ENCODE results near the gene TMEM120A. TPM values are rescaled to one million over a fixed set of nuclear protein-coding genes. Genes with fewer than 3 reads are reported as not detected.
A peak's percentile ranks its signal among the peaks of the same experiment; 100 is the strongest.

Gene TMEM120A
- total and polyA plus RNA-seq, 9 donors = 44.4 to 170 (median 102) TPM

DNA sequence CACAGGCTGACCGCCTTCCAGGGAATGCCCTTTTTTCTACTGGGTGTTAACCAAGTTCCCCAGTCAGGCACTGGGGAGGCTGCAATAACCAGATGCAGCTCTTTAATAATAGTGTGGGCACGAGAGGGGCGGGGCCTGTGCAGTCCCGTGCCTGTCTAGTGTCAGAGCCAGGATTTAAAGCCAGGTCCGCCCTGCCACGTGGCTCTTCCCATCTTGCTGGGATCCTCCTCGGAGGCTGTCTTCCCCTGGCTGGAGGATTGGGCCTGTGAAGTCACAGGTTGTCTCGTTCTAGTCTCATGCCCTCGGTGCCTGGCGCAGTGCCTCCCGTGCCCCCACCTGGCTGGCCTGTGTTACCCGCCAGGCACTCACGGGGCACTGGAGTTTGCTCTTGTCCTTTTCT lies 25.2 kb downstream of the TMEM120A start:
- peak in 4 of 5 donors; percentile 43 to 57 (median 52) for DNase-seq
- H3K4me1 ChIP-seq (ENCODE audit: insufficient read depth) = peaks cover 42% of the 10 kb centered on the region
- no peaks in the 10 kb centered on the region for H3K27me3 ChIP-seq
- TF ChIP-seq, protein P1, sequence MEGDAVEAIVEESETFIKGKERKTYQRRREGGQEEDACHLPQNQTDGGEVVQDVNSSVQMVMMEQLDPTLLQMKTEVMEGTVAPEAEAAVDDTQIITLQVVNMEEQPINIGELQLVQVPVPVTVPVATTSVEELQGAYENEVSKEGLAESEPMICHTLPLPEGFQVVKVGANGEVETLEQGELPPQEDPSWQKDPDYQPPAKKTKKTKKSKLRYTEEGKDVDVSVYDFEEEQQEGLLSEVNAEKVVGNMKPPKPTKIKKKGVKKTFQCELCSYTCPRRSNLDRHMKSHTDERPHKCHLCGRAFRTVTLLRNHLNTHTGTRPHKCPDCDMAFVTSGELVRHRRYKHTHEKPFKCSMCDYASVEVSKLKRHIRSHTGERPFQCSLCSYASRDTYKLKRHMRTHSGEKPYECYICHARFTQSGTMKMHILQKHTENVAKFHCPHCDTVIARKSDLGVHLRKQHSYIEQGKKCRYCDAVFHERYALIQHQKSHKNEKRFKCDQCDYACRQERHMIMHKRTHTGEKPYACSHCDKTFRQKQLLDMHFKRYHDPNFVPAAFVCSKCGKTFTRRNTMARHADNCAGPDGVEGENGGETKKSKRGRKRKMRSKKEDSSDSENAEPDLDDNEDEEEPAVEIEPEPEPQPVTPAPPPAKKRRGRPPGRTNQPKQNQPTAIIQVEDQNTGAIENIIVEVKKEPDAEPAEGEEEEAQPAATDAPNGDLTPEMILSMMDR (IDR thresholded peaks at IDR 0.05) = no peak
- TF ChIP-seq POLR2A (IDR thresholded peaks at IDR 0.05) (no peak), EP300 (IDR thresholded peaks at IDR 0.05) (no peak)
- 57 to 66% (median 61%) methylated on average over 13 of the region's 13 CpGs for WGBS, 3 donors
- H3K4me3 ChIP-seq = no peak overlapping the region
- H3K27ac ChIP-seq = peak overlapping the region in 1 of 2 donors; percentile 40
- intact Hi-C loops (cut with DNase I) = no loop called here
- no peaks in the 10 kb centered on the region for H3K9me3 ChIP-seq
- H3K36me3 ChIP-seq = no peaks in the 10 kb centered on the region

DNA sequence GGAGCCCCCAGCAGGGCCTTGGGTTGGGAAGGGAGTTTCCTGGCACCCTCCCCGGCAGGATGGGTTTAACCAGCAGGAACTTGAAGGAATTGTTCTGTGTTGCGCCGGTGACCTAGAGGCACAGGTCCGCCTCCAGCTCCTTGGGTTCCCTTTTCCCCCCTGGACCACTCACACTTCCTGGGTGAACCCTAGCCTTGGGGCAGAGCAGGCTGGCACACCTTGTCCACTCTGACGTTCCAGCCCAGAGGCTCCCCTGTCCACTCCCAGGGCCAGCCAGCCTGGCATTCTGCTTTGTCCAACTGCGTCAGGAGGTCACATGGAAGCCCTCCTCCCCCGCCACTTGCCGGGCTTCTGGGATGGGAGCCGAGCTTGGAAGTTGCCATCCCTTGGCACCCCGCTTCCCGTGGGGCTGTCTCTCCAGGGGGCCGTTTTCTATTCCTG lies 25.8 kb downstream of the TMEM120A start:
- 64 to 75% (median 71%) methylated on average over 12 of the region's 12 CpGs for WGBS, 3 donors
- no peaks in the 10 kb centered on the region for H3K36me3 ChIP-seq
- H3K4me3 ChIP-seq = no peak overlapping the region
- H3K4me1 ChIP-seq (ENCODE audit: insufficient read depth) = peaks cover 43% of the 10 kb centered on the region
- intact Hi-C loops (cut with DNase I) = no loop called here
- TF ChIP-seq POLR2A (IDR thresholded peaks at IDR 0.05) (no peak), EP300 (IDR thresholded peaks at IDR 0.05) (no peak)
- TF ChIP-seq, protein P1 (IDR thresholded peaks at IDR 0.05) = no peak
- no peaks in the 10 kb centered on the region for H3K27me3 ChIP-seq
- H3K9me3 ChIP-seq = no peaks in the 10 kb centered on the region
- peak in 3 of 5 donors; percentile 27 to 56 (median 46) for DNase-seq
- peak overlapping the region in 1 of 2 donors; percentile 40 for H3K27ac ChIP-seq

DNA sequence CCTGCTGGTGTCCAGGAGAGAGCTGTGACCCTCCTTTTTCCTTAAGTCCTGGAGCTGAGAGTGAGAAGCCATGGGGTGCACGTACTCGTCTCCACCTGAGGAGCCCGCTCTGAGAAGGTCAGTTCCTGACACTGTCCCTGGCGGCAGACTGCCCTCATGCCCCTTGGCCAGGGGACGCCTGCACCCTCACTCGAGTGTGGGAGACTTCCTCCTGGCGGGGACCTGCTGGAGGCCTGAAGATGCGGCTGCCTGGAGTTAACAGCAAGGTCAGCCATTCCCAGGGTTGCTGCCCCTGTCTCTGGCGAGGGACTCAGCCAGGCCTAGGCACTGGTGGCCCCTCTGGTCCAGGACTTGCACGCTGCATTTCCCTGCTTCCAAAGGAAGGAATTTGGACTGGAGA lies 26.4 kb downstream of the TMEM120A start:
- Histone ChIP-seq H3K4me1 (ENCODE audit: insufficient read depth) (peaks cover 47% of the 10 kb centered on the region), H3K36me3 (no peaks in the 10 kb centered on the region), H3K4me3 (no peak overlapping the region), H3K9me3 (no peaks in the 10 kb centered on the region), H3K27ac (peak overlapping the region; percentile 32 to 40), H3K27me3 (no peaks in the 10 kb centered on the region)
- intact Hi-C loops (cut with DNase I) = no loop called here
- no peak for TF ChIP-seq EP300 (IDR thresholded peaks at IDR 0.05)
- TF ChIP-seq, protein P1 (IDR thresholded peaks at IDR 0.05) = no peak
- DNase-seq = peak in 2 of 5 donors; percentile 40 to 50
- 54 to 73% (median 58%) methylated on average over 6 to 10 of the region's 10 CpGs for WGBS, 3 donors

DNA sequence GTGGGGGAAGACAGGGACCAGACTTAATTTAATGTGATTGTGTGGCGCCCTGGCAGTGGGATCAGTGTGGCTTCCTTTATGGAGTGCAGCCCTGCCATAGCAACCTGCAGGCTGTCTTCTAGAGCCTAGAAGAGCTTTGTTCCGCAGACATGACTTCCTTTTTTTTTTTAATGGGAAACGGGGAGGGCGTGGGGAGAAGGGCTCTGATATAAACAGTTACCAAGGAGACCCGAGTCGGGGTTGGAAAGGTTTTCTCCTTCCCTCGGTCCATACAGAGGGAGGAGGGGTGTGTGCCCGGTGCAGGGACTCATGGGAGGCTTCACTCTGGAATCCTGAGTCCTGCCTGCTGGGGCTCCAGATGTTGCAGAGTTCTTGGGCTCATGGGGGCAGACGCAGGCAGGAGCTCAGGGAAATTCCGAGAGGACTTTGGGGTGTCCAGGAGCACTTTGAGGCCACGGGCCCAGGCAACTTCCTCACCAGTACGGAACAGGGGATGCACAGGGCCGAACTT lies 26.9 kb downstream of the TMEM120A start:
- intact Hi-C loops (cut with DNase I) = no loop called here
- TF ChIP-seq EP300 (IDR thresholded peaks at IDR 0.05) (no peak), POLR2A (IDR thresholded peaks at IDR 0.05) (no peak)
- TF ChIP-seq, protein P1 (IDR thresholded peaks at IDR 0.05) = no peak
- Histone ChIP-seq H3K27me3 (no peaks in the 10 kb centered on the region), H3K4me3 (no peak overlapping the region), H3K27ac (peak overlapping the region; percentile 32 to 54), H3K4me1 (ENCODE audit: insufficient read depth) (peaks cover 51% of the 10 kb centered on the region), H3K36me3 (no peaks in the 10 kb centered on the region), H3K9me3 (no peaks in the 10 kb centered on the region)
- 14 to 22% (median 18%) methylated on average over 13 of the region's 13 CpGs for WGBS, 3 donors
- peak; percentile 65 to 74 (median 69) for DNase-seq

All from ovary (tissue), 9 donors.